Neural cell (in vitro differentiated cells): ENCODE measurements around the gene PSG1. TPM values are rescaled to one million over a fixed set of nuclear protein-coding genes. Genes with fewer than 3 reads are reported as not detected.
"Not testable (repeated sequence)": the region's sequence is repeated elsewhere in the genome, so short reads cannot be mapped to it uniquely, and the experiment has no call there.

Source experiments
- H2AFZ ChIP-seq: fragments of 200-600, 300-800 bp; sonication (generic), shearing (Covaris generic); 2 replicates; pipeline ENCODE4 v1.6.0; 2014; ENCODE audit warnings: low read depth, mild to moderate bottlenecking, antibody characterized with exemption, low read length, moderate library complexity
- H3F3A ChIP-seq: fragments of 200-600 bp; shearing (Covaris generic); 2 replicates; pipeline ENCODE4 v1.6.1; 2016; ENCODE audit warnings: mild to moderate bottlenecking, moderate library complexity, mixed read lengths, antibody characterized with exemption, low read length; ENCODE audit not compliant: insufficient read depth, poor library complexity, severe bottlenecking
- H3K27ac ChIP-seq: fragments of 200-600, 300-800 bp; sonication (generic), shearing (Covaris generic); 2 replicates; pipeline ENCODE4 v1.5.1; 2014; ENCODE audit warnings: mild to moderate bottlenecking, low read length, moderate library complexity
- H3K27me3 ChIP-seq: fragments of 300-800, 200-600 bp; sonication (generic), shearing (Covaris generic); 2 replicates; pipeline ENCODE4 v1.6.0; 2014; ENCODE audit warnings: mild to moderate bottlenecking, low read depth, low read length, moderate library complexity; ENCODE audit not compliant: insufficient read depth
- H3K36me3 ChIP-seq: fragments of 300-800, 200-600 bp; sonication (generic), shearing (Covaris generic); 2 replicates; pipeline ENCODE4 v1.5.1; 2014; ENCODE audit warnings: mild to moderate bottlenecking, antibody characterized with exemption, low read length, moderate library complexity; ENCODE audit not compliant: insufficient read depth
- H3K4me2 ChIP-seq: fragments of 300-800, 200-600 bp; sonication (generic), shearing (Covaris generic); 2 replicates; pipeline ENCODE4 v1.6.0; 2014; ENCODE audit warnings: mild to moderate bottlenecking, low read length
- H3K4me3 ChIP-seq: fragments of 300-800, 200-600 bp; sonication (generic), shearing (Covaris generic); 2 replicates; pipeline ENCODE4 v1.5.1; 2014; ENCODE audit warnings: mild to moderate bottlenecking, low read length, moderate library complexity
- H3K79me2 ChIP-seq: fragments of 200-600 bp; shearing (Covaris generic); replicated peaks from 2 replicates; pipeline ENCODE4 v1.6.0; 2014; ENCODE audit warnings: mild to moderate bottlenecking, low read length, moderate library complexity; ENCODE audit not compliant: insufficient read depth
- H3K9ac ChIP-seq: fragments of 300-800, 200-600 bp; sonication (generic), shearing (Covaris generic); 2 replicates; pipeline ENCODE4 v1.6.1; 2016; ENCODE audit warnings: mild to moderate bottlenecking, low read length, mixed read lengths
- H3K9me2 ChIP-seq: fragments of 200-600 bp; shearing (Covaris generic); 2 replicates; pipeline ENCODE4 v1.6.1; 2016; ENCODE audit warnings: mild to moderate bottlenecking, low read length, mixed read lengths; ENCODE audit not compliant: insufficient read depth
- H3K9me3 ChIP-seq: fragments of 200-600, 300-800 bp; sonication (generic), shearing (Covaris generic); 2 replicates; pipeline ENCODE4 v1.6.1; 2016; ENCODE audit warnings: mild to moderate bottlenecking, mixed run types, low read length, moderate library complexity, mixed read lengths
- H4K20me1 ChIP-seq: fragments of 200-600 bp; shearing (Covaris generic); 2 replicates; pipeline ENCODE4 v1.6.1; 2016; ENCODE audit warnings: mild to moderate bottlenecking, mixed run types; ENCODE audit not compliant: insufficient read depth
- EP300 ChIP-seq: fragments of 450-650 bp; conservative IDR thresholded peaks from 2 replicates; pipeline ENCODE4 v1.6.1; 2014; ENCODE audit warnings: antibody characterized with exemption, mild to moderate bottlenecking, moderate library complexity; ENCODE audit not compliant: poor library complexity, severe bottlenecking
- EZH2 ChIP-seq: fragments of 200-600, 300-800 bp; shearing (Covaris generic), sonication (generic); IDR thresholded peaks from 2 replicates; pipeline ENCODE4 v1.6.1; 2014; ENCODE audit warnings: antibody characterized with exemption, low read length, borderline replicate concordance, mild to moderate bottlenecking; ENCODE audit not compliant: insufficient read depth, poor library complexity, severe bottlenecking
- MXI1 ChIP-seq: fragments of 450-650 bp; conservative IDR thresholded peaks from 2 replicates; pipeline ENCODE4 v1.6.1; 2014; ENCODE audit warnings: antibody characterized with exemption, mild to moderate bottlenecking; ENCODE audit not compliant: poor library complexity, severe bottlenecking
- POLR2AphosphoS5 ChIP-seq: IDR thresholded peaks from 2 replicates; pipeline ENCODE4 v1.6.1; 2012
- RAD21 ChIP-seq: fragments of 450-650 bp; conservative IDR thresholded peaks from 2 replicates; pipeline ENCODE4 v1.6.1; 2014; ENCODE audit warnings: antibody characterized with exemption, mild to moderate bottlenecking, moderate library complexity
- SMC3 ChIP-seq: fragments of 450-650 bp; conservative IDR thresholded peaks from 2 replicates; pipeline ENCODE4 v1.6.1; 2014; ENCODE audit warnings: antibody characterized with exemption, mild to moderate bottlenecking, moderate library complexity; ENCODE audit not compliant: poor library complexity
- TAF1 ChIP-seq: IDR thresholded peaks from 2 replicates; pipeline ENCODE4 v1.6.1; 2012; ENCODE audit warnings: low read depth
- polyA plus RNA-seq: library from polyadenylated mRNA; depleted of rRNA; stranded (reverse); fragments of >200 nt; gene quantifications from 2 replicates; pipeline ENCODE4 v1.2.3, GENCODE V29; 2014
- TF ChIP-seq, protein P1 (sequence below): IDR thresholded peaks from 2 replicates; pipeline ENCODE4 v1.6.1; 2012; ENCODE audit warnings: borderline replicate concordance
- TF ChIP-seq, protein P2 (sequence below): fragments of 450-650 bp; IDR thresholded peaks from 2 replicates; pipeline ENCODE4 v1.5.1; 2014; ENCODE audit warnings: antibody characterized with exemption, mild to moderate bottlenecking, moderate library complexity; ENCODE audit not compliant: poor library complexity, severe bottlenecking

PSG1 gene
- polyA plus RNA-seq, 1 donor from 2014 or later = not detected

DNA sequence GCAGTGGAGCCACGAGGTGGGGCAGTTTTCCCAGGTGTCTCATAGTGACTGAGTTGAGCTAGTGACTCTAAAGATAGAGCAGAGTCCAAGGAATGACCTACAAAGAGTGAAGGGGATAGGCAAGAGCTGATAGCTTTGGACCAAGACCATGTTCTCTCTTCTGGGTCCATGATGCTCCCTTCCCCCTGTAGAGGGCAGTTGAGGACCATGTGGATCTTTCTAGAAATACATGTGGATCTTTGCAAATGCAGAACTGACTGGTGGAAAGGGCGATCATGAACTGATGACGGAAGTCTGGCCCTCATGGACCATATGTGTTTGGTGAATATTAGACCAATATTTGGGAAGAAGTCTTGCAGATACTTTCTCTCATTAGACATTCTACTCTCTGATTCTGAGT is 6.9 kb downstream of the PSG1 start:
- no peaks in the 10 kb centered on the region for H4K20me1 ChIP-seq
- no peak for TF ChIP-seq EP300
- TF ChIP-seq SMC3 = no peak
- no peak for TF ChIP-seq EZH2
- TF ChIP-seq RAD21 = no peak
- TF ChIP-seq, protein P1, sequence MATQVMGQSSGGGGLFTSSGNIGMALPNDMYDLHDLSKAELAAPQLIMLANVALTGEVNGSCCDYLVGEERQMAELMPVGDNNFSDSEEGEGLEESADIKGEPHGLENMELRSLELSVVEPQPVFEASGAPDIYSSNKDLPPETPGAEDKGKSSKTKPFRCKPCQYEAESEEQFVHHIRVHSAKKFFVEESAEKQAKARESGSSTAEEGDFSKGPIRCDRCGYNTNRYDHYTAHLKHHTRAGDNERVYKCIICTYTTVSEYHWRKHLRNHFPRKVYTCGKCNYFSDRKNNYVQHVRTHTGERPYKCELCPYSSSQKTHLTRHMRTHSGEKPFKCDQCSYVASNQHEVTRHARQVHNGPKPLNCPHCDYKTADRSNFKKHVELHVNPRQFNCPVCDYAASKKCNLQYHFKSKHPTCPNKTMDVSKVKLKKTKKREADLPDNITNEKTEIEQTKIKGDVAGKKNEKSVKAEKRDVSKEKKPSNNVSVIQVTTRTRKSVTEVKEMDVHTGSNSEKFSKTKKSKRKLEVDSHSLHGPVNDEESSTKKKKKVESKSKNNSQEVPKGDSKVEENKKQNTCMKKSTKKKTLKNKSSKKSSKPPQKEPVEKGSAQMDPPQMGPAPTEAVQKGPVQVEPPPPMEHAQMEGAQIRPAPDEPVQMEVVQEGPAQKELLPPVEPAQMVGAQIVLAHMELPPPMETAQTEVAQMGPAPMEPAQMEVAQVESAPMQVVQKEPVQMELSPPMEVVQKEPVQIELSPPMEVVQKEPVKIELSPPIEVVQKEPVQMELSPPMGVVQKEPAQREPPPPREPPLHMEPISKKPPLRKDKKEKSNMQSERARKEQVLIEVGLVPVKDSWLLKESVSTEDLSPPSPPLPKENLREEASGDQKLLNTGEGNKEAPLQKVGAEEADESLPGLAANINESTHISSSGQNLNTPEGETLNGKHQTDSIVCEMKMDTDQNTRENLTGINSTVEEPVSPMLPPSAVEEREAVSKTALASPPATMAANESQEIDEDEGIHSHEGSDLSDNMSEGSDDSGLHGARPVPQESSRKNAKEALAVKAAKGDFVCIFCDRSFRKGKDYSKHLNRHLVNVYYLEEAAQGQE = no peak
- no peak for TF ChIP-seq MXI1
- no peak for TF ChIP-seq TAF1
- TF ChIP-seq POLR2AphosphoS5 = no peak
- TF ChIP-seq, protein P2, sequence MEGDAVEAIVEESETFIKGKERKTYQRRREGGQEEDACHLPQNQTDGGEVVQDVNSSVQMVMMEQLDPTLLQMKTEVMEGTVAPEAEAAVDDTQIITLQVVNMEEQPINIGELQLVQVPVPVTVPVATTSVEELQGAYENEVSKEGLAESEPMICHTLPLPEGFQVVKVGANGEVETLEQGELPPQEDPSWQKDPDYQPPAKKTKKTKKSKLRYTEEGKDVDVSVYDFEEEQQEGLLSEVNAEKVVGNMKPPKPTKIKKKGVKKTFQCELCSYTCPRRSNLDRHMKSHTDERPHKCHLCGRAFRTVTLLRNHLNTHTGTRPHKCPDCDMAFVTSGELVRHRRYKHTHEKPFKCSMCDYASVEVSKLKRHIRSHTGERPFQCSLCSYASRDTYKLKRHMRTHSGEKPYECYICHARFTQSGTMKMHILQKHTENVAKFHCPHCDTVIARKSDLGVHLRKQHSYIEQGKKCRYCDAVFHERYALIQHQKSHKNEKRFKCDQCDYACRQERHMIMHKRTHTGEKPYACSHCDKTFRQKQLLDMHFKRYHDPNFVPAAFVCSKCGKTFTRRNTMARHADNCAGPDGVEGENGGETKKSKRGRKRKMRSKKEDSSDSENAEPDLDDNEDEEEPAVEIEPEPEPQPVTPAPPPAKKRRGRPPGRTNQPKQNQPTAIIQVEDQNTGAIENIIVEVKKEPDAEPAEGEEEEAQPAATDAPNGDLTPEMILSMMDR = no peak
- no peak overlapping the region for H3K4me3 ChIP-seq
- H3K4me2 ChIP-seq = no peak overlapping the region
- H3K9me2 ChIP-seq = no peaks in the 10 kb centered on the region
- no peak overlapping the region for H3K27ac ChIP-seq
- no peaks in the 10 kb centered on the region for H3K36me3 ChIP-seq
- no peaks in the 10 kb centered on the region for H3K27me3 ChIP-seq
- H3F3A ChIP-seq = no peaks in the 10 kb centered on the region
- H2AFZ ChIP-seq = no peak overlapping the region
- H3K9ac ChIP-seq = no peak overlapping the region
- no peaks in the 10 kb centered on the region for H3K79me2 ChIP-seq
- H3K9me3 ChIP-seq = no peaks in the 10 kb centered on the region

DNA sequence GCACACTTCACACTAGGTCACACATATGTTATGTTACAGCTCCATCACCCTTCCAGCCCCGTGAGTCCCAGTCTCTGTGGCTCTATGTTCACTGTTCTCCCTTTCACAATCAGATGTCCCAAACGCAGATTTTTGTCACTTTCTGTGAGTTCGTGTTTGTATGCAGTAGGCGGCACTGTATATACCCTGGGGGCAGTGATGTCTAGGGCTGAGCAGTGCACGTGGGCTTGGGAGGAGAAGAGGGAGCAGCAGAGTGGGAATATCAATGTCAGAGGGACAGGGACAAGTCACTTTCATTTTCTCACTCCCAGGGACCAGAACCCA is 22.0 kb downstream of the PSG1 start:
- Histone ChIP-seq H3K36me3 (no peaks in the 10 kb centered on the region), H2AFZ (no peak overlapping the region), H3K27me3 (no peaks in the 10 kb centered on the region), H3K4me2 (no peak overlapping the region), H3K27ac (no peak overlapping the region), H3K9me2 (no peaks in the 10 kb centered on the region), H4K20me1 (no peaks in the 10 kb centered on the region), H3K9me3 (no peaks in the 10 kb centered on the region), H3F3A (no peaks in the 10 kb centered on the region), H3K79me2 (no peaks in the 10 kb centered on the region), H3K4me3 (no peak overlapping the region), H3K9ac (no peak overlapping the region)
- TF ChIP-seq POLR2AphosphoS5 = no peak
- no peak for TF ChIP-seq RAD21
- TF ChIP-seq EP300 = no peak
- no peak for TF ChIP-seq MXI1
- TF ChIP-seq EZH2 = no peak
- no peak for TF ChIP-seq TAF1
- no peak for TF ChIP-seq SMC3
- TF ChIP-seq, protein P1 = no peak
- TF ChIP-seq, protein P2 = no peak

DNA sequence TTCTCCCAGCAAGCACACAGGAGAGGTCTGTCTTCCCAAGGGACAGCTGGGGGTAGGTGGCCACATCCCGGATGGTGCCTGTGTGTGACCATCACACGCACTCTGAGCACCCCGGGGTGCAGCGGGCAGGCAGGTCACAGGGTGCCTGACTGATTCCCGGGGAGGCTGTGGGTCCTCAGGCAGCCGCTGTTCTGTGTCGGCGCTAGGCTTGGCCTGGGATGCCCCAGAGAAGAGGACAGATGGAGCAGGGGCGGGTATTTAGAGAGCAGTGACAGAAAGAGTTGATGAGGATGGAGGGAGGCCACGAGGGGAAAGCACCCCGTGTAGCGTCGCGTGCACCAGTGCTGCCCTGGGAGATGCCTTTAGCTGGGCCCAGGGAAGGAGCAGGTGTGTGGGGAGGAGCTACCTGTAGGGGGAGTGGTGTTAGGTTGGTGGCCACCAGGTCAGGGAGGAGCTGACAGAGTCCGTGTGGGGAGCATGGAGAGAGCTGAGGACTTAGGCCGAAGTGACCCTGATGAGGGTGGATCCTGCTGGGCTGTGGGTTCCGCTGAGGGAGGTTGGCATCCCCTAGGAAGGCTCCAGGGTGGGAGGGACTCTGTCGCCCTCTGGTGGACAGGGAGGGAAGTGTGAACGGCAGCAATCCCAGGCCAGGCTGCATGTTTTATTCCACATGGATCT is 22.5 kb downstream of the PSG1 start:
- not testable (repeated sequence) for H3K27me3 ChIP-seq, H3F3A ChIP-seq, H3K79me2 ChIP-seq, H3K27ac ChIP-seq, H3K36me3 ChIP-seq, H3K4me3 ChIP-seq, H3K4me2 ChIP-seq, H3K9ac ChIP-seq, H3K9me3 ChIP-seq, H3K9me2 ChIP-seq, H4K20me1 ChIP-seq, H2AFZ ChIP-seq
